HG02852 (cell line): ENCODE data around the gene PXYLP1.
A peak's percentile ranks its signal among the peaks of the same experiment; 100 is the strongest.

Experiments
- ATAC-seq: cut with Tn5 transposase; IDR thresholded peaks from one replicate; pipeline ENCODE4 v1.9.1; 2021; ENCODE audit warnings: mild to moderate bottlenecking, moderate library complexity; ENCODE audit not compliant: unreplicated experiment

Gene PXYLP1

GRCh38 chr3:141246958-141247301, 15.3 kb downstream of the PXYLP1 start:
- ATAC-seq, result no peak

GRCh38 chr3:141248064-141248463, 16.4 kb downstream of the PXYLP1 start:
- no peak for ATAC-seq

- no peak for ATAC-seq
Observed at GRCh38 chr3:141249041-141249440, 17.4 kb downstream of the PXYLP1 start.

GRCh38 chr3:141250342-141250741, 18.7 kb downstream of the PXYLP1 start:
- no peak for ATAC-seq

GRCh38 chr3:141250828-141251227, 19.2 kb downstream of the PXYLP1 start:
- ATAC-seq, result no peak

- ATAC-seq, result no peak
Observed at GRCh38 chr3:141253326-141253725, 21.7 kb downstream of the PXYLP1 start.

GRCh38 chr3:141253811-141254210, 22.2 kb downstream of the PXYLP1 start:
- no peak for ATAC-seq

- ATAC-seq, result no peak
Observed at GRCh38 chr3:141255137-141255845, 23.7 kb downstream of the PXYLP1 start.

GRCh38 chr3:141255846-141256261, 24.2 kb downstream of the PXYLP1 start:
- no peak for ATAC-seq

- no peak for ATAC-seq
Observed at GRCh38 chr3:141256820-141257219, 25.2 kb downstream of the PXYLP1 start.

GRCh38 chr3:141257961-141258360, 26.3 kb downstream of the PXYLP1 start:
- no peak for ATAC-seq

GRCh38 chr3:141258973-141259372, 27.3 kb downstream of the PXYLP1 start:
- ATAC-seq, result no peak

GRCh38 chr3:141259821-141260629, 28.4 kb downstream of the PXYLP1 start:
- no peak for ATAC-seq

- ATAC-seq, result no peak
Observed at GRCh38 chr3:141260630-141260927, 29.0 kb downstream of the PXYLP1 start.

GRCh38 chr3:141261472-141262307, 30.1 kb downstream of the PXYLP1 start:
- no peak for ATAC-seq

- ATAC-seq, result no peak
Observed at GRCh38 chr3:141262308-141262705, 30.7 kb downstream of the PXYLP1 start.

GRCh38 chr3:141266186-141266585, 34.6 kb downstream of the PXYLP1 start:
- no peak for ATAC-seq

GRCh38 chr3:141266797-141267555, 35.4 kb downstream of the PXYLP1 start:
- peak; percentile 73 for ATAC-seq

GRCh38 chr3:141267629-141268028, 36.0 kb downstream of the PXYLP1 start:
- ATAC-seq, result no peak

GRCh38 chr3:141268306-141268705, 36.7 kb downstream of the PXYLP1 start:
- ATAC-seq, result no peak

- ATAC-seq, result no peak
Observed at GRCh38 chr3:141268791-141269190, 37.2 kb downstream of the PXYLP1 start.
